ENCODE measurements around the gene IDH1. TPM values are rescaled to one million over a fixed set of nuclear protein-coding genes. Genes with fewer than 3 reads are reported as not detected.

Gene IDH1
- total RNA-seq, 2 donors from 2014 or later: 103 to 314 TPM

DNA sequence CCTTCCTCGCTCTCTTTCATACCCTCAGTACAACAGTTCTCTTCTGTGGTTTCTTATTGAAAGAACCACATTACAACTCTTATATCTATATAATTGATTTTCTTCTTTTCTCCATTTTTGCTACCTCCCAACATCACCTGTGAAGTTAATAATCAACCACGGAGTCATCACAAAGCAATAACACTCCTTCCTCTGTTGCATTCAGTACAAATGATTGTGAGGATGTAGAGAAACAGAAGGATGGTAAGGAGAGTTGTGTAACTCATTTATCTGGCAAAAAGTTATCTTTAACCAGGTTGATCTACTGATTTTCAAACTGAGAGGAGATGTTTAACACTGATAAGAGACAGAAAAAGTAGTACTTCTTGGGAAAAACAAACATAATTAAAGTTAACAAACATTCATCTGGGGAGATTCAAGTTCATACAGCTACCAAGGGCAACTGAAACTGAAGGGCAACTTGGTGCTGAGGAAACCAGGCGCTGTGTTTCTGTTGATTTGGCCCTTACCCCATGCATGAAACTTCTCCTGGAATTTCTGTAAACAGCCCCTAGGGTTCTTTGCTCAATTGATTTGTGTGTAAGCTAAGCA is 14.2 kb downstream of the IDH1 start:
- DNase-seq (ENCODE audit: low spot score): no peak
- intact Hi-C loops (cut with DNase I): no loop called here
- no peaks in the 10 kb centered on the region for H3K9me3 ChIP-seq
- no peak for TF ChIP-seq POLR2A (IDR thresholded peaks at IDR 0.05)
- H3K27me3 ChIP-seq (replicated peaks; ENCODE audit: insufficient read depth): no peaks in the 10 kb centered on the region
- no peaks in the 10 kb centered on the region for H3K4me1 ChIP-seq (replicated peaks)
- no peak overlapping the region for H3K4me3 ChIP-seq
- H3K27ac ChIP-seq: no peak overlapping the region
- 60% methylated on average over 3 of the region's 3 CpGs for WGBS
- H3K36me3 ChIP-seq: no peaks in the 10 kb centered on the region

DNA sequence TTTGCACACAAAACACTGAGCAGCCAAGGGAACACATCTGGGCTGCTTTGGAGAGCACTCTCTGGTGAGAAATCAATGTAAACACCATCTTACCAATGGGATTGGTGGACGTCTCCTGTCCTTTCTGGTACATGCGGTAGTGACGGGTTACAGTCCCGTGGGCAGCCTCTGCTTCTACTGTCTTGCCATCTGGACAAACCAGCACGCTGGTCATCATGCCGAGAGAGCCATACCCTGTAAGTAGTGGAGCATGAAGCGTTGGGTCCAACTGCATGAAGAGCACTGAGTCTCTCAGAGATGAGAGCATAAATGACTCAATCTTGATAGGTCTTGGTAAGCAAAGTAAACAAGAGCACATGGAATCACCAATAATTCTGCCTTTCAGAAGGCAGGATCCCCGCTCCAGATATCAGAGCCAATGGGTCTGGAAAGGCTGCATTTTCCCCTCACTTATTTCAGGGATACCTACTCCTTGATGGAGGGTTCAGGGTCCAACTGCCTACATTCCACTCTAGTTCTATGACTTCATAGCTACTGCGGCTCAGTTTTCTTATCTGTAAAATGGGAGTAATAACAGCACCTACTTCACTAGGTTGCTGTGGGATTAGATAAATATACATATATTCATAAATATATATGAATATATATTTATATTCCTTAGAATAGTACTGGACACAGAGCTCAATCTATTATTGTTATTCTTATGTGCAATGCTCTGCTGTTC is 14.9 kb downstream of the IDH1 start:
- H3K27ac ChIP-seq: no peak overlapping the region
- intact Hi-C loops (cut with DNase I): no loop called here
- no peaks in the 10 kb centered on the region for H3K4me1 ChIP-seq (replicated peaks)
- TF ChIP-seq POLR2AphosphoS5 (IDR thresholded peaks at IDR 0.05) (no peak), POLR2A (IDR thresholded peaks at IDR 0.05) (no peak)
- TF ChIP-seq, protein P1, sequence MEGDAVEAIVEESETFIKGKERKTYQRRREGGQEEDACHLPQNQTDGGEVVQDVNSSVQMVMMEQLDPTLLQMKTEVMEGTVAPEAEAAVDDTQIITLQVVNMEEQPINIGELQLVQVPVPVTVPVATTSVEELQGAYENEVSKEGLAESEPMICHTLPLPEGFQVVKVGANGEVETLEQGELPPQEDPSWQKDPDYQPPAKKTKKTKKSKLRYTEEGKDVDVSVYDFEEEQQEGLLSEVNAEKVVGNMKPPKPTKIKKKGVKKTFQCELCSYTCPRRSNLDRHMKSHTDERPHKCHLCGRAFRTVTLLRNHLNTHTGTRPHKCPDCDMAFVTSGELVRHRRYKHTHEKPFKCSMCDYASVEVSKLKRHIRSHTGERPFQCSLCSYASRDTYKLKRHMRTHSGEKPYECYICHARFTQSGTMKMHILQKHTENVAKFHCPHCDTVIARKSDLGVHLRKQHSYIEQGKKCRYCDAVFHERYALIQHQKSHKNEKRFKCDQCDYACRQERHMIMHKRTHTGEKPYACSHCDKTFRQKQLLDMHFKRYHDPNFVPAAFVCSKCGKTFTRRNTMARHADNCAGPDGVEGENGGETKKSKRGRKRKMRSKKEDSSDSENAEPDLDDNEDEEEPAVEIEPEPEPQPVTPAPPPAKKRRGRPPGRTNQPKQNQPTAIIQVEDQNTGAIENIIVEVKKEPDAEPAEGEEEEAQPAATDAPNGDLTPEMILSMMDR (IDR thresholded peaks at IDR 0.05): no peak
- no peak overlapping the region for H3K4me3 ChIP-seq
- H3K9me3 ChIP-seq: no peaks in the 10 kb centered on the region
- no peak for DNase-seq (ENCODE audit: low spot score)
- no peaks in the 10 kb centered on the region for H3K27me3 ChIP-seq (replicated peaks; ENCODE audit: insufficient read depth)
- 98% methylated on average over 9 of the region's 9 CpGs for WGBS
- no peaks in the 10 kb centered on the region for H3K36me3 ChIP-seq

DNA sequence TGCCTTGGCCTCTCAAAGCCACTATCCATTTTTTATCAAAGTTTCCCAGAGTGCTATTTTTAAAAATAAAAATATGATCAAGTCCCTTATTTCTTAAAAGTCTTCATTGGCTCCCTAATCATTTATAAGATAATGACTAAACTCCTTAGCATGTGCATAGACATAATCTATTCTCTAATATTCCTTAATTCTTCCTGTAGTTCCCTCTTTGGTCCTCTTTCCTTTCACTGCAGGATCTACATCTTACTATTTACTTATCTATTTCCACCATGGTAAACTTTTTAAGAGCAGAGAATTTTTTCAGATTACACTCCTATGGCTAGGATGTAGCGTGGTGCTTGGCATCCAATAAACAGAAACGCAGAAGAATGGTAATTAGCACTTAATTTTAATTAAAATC is 19.0 kb downstream of the IDH1 start:
- H3K27ac ChIP-seq: no peak overlapping the region
- no peak for DNase-seq (ENCODE audit: low spot score)
- no peaks in the 10 kb centered on the region for H3K9me3 ChIP-seq
- TF ChIP-seq, protein P1 (IDR thresholded peaks at IDR 0.05): no peak
- no peak for TF ChIP-seq POLR2A (IDR thresholded peaks at IDR 0.05)
- TF ChIP-seq POLR2AphosphoS5 (IDR thresholded peaks at IDR 0.05): no peak
- H3K27me3 ChIP-seq (replicated peaks; ENCODE audit: insufficient read depth): no peaks in the 10 kb centered on the region
- no peaks in the 10 kb centered on the region for H3K36me3 ChIP-seq
- no peak overlapping the region for H3K4me3 ChIP-seq
- WGBS: 68% methylated on average over 2 of the region's 2 CpGs
- intact Hi-C loops (cut with DNase I): no loop called here
- no peaks in the 10 kb centered on the region for H3K4me1 ChIP-seq (replicated peaks)

DNA sequence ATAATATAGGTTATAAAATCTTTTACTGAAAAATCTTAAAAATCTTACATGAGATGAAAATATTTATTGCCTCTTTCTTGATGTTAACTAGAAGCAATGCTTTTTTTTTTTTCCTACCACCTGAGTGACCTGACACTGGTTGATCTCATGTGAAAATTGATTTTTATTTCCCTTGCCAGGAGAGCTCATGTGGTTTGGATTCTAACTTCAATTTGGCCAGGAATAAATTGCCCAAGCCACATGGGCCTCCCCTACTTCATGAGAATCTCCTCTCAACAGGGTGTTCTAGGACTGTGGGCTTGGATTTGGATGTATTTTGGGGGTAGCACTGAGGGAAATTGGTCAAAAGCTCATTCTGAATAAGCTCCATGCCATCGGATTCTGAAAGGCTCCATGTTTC is 20.1 kb downstream of the IDH1 start:
- Histone ChIP-seq H3K4me1 (replicated peaks) (no peaks in the 10 kb centered on the region), H3K4me3 (no peak overlapping the region), H3K36me3 (no peaks in the 10 kb centered on the region), H3K27me3 (replicated peaks; ENCODE audit: insufficient read depth) (no peaks in the 10 kb centered on the region), H3K9me3 (no peaks in the 10 kb centered on the region), H3K27ac (no peak overlapping the region)
- 100% methylated on average over 1 of the region's 1 CpG for WGBS
- no peak for DNase-seq (ENCODE audit: low spot score)
- TF ChIP-seq POLR2AphosphoS5 (IDR thresholded peaks at IDR 0.05): no peak
- TF ChIP-seq, protein P1 (IDR thresholded peaks at IDR 0.05): no peak
- TF ChIP-seq POLR2A (IDR thresholded peaks at IDR 0.05): no peak
- intact Hi-C loops (cut with DNase I): no loop called here

DNA sequence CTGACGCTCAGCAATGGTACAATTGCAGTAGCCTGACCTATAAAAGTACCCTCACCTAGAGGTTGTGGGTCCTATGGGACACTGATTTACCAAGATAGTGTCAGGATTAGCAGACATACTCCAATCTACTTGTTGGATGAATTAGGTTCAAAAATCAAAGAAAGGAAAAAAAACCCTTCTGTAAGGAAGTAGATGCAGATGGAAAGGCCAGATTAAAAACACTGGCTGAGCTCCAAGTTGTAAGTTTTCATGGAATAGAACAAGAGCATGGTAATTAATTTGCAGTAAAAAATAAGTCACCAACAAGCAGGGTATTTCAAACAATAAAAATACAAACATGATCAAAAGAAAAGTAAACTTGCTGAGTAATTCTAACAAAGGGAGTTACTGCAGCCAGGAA is 26.4 kb downstream of the IDH1 start:
- DNase-seq (ENCODE audit: low spot score): no peak
- H3K4me1 ChIP-seq (replicated peaks): no peaks in the 10 kb centered on the region
- H3K9me3 ChIP-seq: no peaks in the 10 kb centered on the region
- no peaks in the 10 kb centered on the region for H3K27me3 ChIP-seq (replicated peaks; ENCODE audit: insufficient read depth)
- H3K27ac ChIP-seq: no peak overlapping the region
- intact Hi-C loops (cut with DNase I): no loop called here
- no peaks in the 10 kb centered on the region for H3K36me3 ChIP-seq
- no peak overlapping the region for H3K4me3 ChIP-seq
- WGBS: 82% methylated on average over 1 of the region's 1 CpG
- TF ChIP-seq, protein P1 (IDR thresholded peaks at IDR 0.05): no peak
- TF ChIP-seq POLR2A (IDR thresholded peaks at IDR 0.05) (no peak), POLR2AphosphoS5 (IDR thresholded peaks at IDR 0.05) (no peak)

Data from prostate gland (tissue), 2 donors.